GM06990 (cell line): Measurements from ENCODE around the gene GABPB1.

Source experiments
- DNase-seq: peaks from one replicate; pipeline ENCODE4 v3.0.0-alpha.2; 2011; ENCODE audit not compliant: insufficient read length; ENCODE audit errors: extremely low read depth
- H3K27me3 ChIP-seq: replicated peaks from 2 replicates; pipeline ENCODE4 v1.6.0; 2011; ENCODE audit warnings: low read length; ENCODE audit not compliant: control insufficient read depth, insufficient read depth
- H3K36me3 ChIP-seq: 2 replicates; pipeline ENCODE4 v1.5.1; 2011; ENCODE audit warnings: low read length; ENCODE audit not compliant: control insufficient read depth, insufficient read depth
- H3K4me3 ChIP-seq: replicated peaks from 2 replicates; pipeline ENCODE4 v1.5.1; 2011; ENCODE audit warnings: low read depth, mild to moderate bottlenecking, control low read depth, low read length
- TF ChIP-seq, protein P1 (sequence below): IDR thresholded peaks from 2 replicates; pipeline ENCODE4 v1.5.1; 2011; ENCODE audit warnings: low read length, control low read depth, mild to moderate bottlenecking, inconsistent platforms; ENCODE audit not compliant: insufficient read depth, poor library complexity, severe bottlenecking

GABPB1 gene

DNA sequence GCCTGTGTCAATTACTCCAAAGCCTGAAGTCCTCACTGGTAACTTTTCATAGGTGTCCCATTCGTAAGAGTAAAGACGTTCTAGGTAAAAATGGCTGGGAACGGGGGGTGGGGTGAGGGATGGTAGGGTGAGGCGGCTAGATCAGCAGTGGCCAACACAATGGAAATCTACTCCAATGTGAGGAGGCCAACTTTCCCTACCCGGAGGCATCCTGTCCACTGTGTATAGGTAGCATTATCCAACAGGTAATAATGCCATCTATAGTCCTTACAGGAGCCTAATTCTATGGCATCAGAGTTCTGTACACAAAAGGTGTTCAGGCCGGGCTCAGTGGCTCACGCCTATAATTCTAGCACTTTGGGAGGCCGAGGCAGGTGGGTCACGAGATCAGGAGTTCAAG, 118.6 kb downstream of the GABPB1 start:
- no peak for DNase-seq
- Histone ChIP-seq H3K4me3 (no peak overlapping the region), H3K36me3 (no peaks in the 10 kb centered on the region), H3K27me3 (no peaks in the 10 kb centered on the region)
- TF ChIP-seq, protein P1, sequence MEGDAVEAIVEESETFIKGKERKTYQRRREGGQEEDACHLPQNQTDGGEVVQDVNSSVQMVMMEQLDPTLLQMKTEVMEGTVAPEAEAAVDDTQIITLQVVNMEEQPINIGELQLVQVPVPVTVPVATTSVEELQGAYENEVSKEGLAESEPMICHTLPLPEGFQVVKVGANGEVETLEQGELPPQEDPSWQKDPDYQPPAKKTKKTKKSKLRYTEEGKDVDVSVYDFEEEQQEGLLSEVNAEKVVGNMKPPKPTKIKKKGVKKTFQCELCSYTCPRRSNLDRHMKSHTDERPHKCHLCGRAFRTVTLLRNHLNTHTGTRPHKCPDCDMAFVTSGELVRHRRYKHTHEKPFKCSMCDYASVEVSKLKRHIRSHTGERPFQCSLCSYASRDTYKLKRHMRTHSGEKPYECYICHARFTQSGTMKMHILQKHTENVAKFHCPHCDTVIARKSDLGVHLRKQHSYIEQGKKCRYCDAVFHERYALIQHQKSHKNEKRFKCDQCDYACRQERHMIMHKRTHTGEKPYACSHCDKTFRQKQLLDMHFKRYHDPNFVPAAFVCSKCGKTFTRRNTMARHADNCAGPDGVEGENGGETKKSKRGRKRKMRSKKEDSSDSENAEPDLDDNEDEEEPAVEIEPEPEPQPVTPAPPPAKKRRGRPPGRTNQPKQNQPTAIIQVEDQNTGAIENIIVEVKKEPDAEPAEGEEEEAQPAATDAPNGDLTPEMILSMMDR: no peak

DNA sequence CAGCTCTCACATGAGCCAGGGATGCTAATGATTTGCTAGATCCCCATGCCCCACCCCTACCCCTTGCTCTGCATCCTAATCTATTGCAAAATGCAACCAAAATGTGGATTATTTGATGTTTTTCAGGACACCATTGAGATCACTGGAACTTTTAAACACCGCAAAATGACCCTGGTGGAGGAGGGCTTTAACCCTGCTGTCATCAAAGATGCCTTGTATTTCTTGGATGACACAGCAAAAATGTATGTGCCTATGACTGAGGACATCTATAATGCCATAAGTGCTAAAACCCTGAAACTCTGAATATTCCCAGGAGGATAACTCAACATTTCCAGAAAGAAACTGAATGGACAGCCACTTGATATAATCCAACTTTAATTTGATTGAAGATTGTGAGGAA, 119.2 kb downstream of the GABPB1 start:
- H3K36me3 ChIP-seq: no peaks in the 10 kb centered on the region
- TF ChIP-seq, protein P1: no peak
- DNase-seq: no peak
- H3K4me3 ChIP-seq: no peak overlapping the region
- no peaks in the 10 kb centered on the region for H3K27me3 ChIP-seq

DNA sequence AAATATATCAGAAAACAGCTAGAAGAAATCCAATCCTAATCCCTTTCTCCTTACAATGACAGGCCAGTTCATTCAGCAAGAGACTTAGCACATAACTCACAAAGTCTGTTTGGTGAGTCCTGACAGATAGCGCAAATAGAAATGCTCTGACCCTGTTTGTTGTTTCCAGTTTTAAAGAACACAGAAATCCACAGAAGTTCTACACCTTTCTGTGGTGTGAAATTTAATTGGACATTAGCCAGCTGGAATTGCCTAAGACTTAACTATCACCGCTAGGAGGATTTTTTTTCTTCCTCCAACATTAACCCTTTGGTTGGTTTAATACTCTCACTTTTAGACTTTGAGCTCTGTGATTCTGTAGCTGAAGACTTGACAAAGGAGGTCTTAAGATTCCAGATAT, 120.2 kb downstream of the GABPB1 start:
- Histone ChIP-seq H3K4me3 (no peak overlapping the region), H3K36me3 (no peaks in the 10 kb centered on the region), H3K27me3 (no peaks in the 10 kb centered on the region)
- no peak for DNase-seq
- TF ChIP-seq, protein P1: no peak

DNA sequence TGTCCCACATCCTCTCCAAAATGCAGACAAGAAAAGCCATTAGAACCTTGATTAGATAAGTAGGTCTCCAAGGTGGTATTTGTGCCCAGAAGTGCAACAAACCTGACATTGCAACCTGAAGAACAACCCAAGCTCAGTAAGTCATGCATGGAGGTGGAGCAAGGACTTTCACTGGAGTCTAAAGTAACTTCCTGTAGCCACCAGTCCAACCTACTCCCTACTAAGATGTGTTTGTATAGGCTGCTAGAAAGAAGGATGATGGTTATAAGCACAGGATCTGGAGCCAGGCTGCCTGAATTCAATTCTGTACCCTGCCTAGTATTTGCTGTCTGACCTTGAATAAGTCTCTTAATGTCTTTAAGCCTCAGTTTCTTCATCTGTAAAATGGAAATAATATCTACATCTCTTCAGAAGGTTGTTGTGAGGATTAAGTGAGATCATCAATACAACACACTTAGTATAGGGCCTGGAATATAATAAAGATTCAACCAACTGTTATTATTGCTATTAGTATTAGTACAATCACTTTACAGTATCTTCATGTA, 121.7 kb downstream of the GABPB1 start:
- Histone ChIP-seq H3K27me3 (no peaks in the 10 kb centered on the region), H3K4me3 (no peak overlapping the region), H3K36me3 (no peaks in the 10 kb centered on the region)
- no peak for DNase-seq
- TF ChIP-seq, protein P1: no peak

DNA sequence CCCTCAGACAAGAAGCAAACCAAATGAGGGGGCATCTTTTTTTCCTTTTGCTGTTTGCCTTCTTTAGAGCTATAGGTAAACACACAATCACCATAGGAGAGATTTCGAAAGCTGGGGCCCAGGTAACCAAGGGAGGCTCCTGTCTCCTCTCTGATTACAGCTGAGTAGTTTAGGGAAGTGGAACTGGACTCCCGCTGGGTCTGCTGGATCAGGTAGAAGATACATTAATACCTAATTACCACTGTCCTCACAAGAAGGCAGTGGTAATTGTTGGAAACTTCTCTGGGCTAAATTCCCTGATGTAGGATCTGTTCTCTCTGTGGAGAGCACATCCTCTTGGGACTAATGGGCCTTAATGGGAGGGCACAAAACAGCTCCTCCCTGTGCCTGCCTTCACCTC, 122.2 kb downstream of the GABPB1 start:
- TF ChIP-seq, protein P1: no peak
- DNase-seq: no peak
- Histone ChIP-seq H3K36me3 (no peaks in the 10 kb centered on the region), H3K4me3 (no peak overlapping the region), H3K27me3 (no peaks in the 10 kb centered on the region)

DNA sequence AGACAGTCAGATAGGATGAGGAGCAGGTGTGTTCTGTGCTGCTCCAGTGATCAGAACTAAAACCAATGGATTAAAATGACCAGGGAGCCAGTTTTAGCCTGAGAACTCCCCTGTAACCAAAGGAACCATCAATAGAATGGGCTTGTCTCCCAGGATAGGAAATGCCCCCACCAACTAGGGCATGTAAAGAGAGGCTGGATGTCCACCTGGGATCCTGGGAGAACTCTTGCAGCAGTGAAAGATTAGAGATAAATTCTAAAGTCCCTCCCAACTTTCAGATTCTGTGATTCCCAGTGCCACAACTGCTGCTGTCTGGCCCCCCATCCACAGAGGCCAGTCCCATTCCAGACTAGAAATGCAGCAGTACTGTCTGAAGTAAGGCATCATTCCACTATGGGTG, 123.2 kb downstream of the GABPB1 start:
- DNase-seq: no peak
- Histone ChIP-seq H3K36me3 (no peaks in the 10 kb centered on the region), H3K4me3 (no peak overlapping the region), H3K27me3 (no peaks in the 10 kb centered on the region)
- TF ChIP-seq, protein P1: no peak
